Fibroblast of lung (primary cell): ENCODE data around the gene CDK7.

ENCODE experiments used
- CTCF ChIP-seq, 2 donors: IDR thresholded peaks in 1 of 2; conservative IDR thresholded peaks in 1 of 2; 1 replicate in 1 of 2; 2 replicates in 1 of 2; pipeline ENCODE4 v1.5.1; 2011 to 2012; ENCODE audit warnings: low read length in 2 of 2, control low read depth in 1 of 2, inconsistent platforms in 1 of 2, low read depth in 1 of 2, mild to moderate bottlenecking in 1 of 2
- EZH2 ChIP-seq: IDR thresholded peaks from 2 replicates; pipeline ENCODE4 v1.5.1; 2012; ENCODE audit warnings: low read length, control low read depth, mild to moderate bottlenecking; ENCODE audit errors: missing control alignments

GRCh38 chr5:69288069-69288468 is 53.4 kb downstream of the CDK7 start:
- TF ChIP-seq CTCF (conservative IDR thresholded peaks at IDR 0.05 in 1 of 2, IDR thresholded peaks at IDR 0.05 in 1 of 2; ENCODE audit: low read depth in 1 of 2, low read length in 2 of 2) = no peak
- no peak for TF ChIP-seq EZH2
